Fibroblast of peridontal ligament (primary cell): Measurements from ENCODE around the gene DNAI7.

ENCODE experiments used
- DNase-seq: peaks from one replicate; pipeline ENCODE4 v3.0.0-alpha.2; 2010; ENCODE audit errors: extremely low read depth

The DNAI7 gene

GRCh38 chr12:25101092-25101445, 93.9 kb downstream of the DNAI7 start:
- no peak for DNase-seq

GRCh38 chr12:25100194-25101091, 94.5 kb downstream of the DNAI7 start:
- DNase-seq, result peak; percentile 14

- no peak for DNase-seq
These were observed 96.0 kb downstream of the DNAI7 start for GRCh38 chr12:25099010-25099409.

GRCh38 chr12:25089738-25090137, 105.2 kb downstream of the DNAI7 start:
- DNase-seq, result no peak

- DNase-seq, result no peak
These were observed 107.4 kb downstream of the DNAI7 start for GRCh38 chr12:25087596-25087995.

- DNase-seq, result no peak
These were observed 110.1 kb downstream of the DNAI7 start for GRCh38 chr12:25084816-25085215.

GRCh38 chr12:25083211-25083610, 111.7 kb downstream of the DNAI7 start:
- DNase-seq, result no peak

- no peak for DNase-seq
These were observed 112.3 kb downstream of the DNAI7 start for GRCh38 chr12:25082628-25083027.

- no peak for DNase-seq
These were observed 115.6 kb downstream of the DNAI7 start for GRCh38 chr12:25079393-25079792.

GRCh38 chr12:25074954-25075353, 120.0 kb downstream of the DNAI7 start:
- no peak for DNase-seq

GRCh38 chr12:25074113-25074512, 120.8 kb downstream of the DNAI7 start:
- no peak for DNase-seq

GRCh38 chr12:25072906-25073650, 121.9 kb downstream of the DNAI7 start:
- DNase-seq, result no peak

- no peak for DNase-seq
These were observed 123.6 kb downstream of the DNAI7 start for GRCh38 chr12:25071366-25071765.

GRCh38 chr12:25069224-25069623, 125.7 kb downstream of the DNAI7 start:
- DNase-seq, result peak; percentile 26

GRCh38 chr12:25065035-25065434, 129.9 kb downstream of the DNAI7 start:
- DNase-seq, result no peak

- no peak for DNase-seq
These were observed 130.9 kb downstream of the DNAI7 start for GRCh38 chr12:25063873-25064628.

- no peak for DNase-seq
These were observed 136.3 kb downstream of the DNAI7 start for GRCh38 chr12:25058658-25059058.
